C4-2B (cell line): ENCODE data around the gene EIF4E3.

Experiments
- ZFX ChIP-seq: fragments of 450-650 bp; IDR thresholded peaks from 2 replicates; pipeline ENCODE4 v1.6.1; 2017
- TF ChIP-seq, protein P1 (sequence below): fragments of 450-650 bp; conservative IDR thresholded peaks from 2 replicates; pipeline ENCODE4 v1.5.1; 2017; ENCODE audit warnings: mild to moderate bottlenecking

DNA sequence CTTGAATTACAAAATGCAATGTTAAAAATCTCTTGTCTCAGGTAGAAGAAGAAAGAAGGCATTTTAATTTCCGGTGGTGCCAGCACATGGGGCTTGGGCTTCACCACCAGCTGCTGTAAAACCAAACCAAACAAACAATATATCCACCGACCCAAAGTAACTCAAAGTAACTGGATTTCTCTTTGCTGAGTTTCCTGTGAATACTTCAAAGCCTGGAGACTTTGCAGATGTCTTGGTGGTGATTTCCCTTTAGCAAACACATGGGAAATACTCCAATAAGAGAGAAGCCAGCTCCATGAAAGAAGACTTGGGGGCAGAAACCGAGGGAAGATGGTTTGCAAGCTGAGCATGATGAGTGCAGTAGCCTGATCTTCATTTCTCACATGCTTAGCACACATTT is 62.6 kb downstream of the EIF4E3 start:
- TF ChIP-seq, protein P1, sequence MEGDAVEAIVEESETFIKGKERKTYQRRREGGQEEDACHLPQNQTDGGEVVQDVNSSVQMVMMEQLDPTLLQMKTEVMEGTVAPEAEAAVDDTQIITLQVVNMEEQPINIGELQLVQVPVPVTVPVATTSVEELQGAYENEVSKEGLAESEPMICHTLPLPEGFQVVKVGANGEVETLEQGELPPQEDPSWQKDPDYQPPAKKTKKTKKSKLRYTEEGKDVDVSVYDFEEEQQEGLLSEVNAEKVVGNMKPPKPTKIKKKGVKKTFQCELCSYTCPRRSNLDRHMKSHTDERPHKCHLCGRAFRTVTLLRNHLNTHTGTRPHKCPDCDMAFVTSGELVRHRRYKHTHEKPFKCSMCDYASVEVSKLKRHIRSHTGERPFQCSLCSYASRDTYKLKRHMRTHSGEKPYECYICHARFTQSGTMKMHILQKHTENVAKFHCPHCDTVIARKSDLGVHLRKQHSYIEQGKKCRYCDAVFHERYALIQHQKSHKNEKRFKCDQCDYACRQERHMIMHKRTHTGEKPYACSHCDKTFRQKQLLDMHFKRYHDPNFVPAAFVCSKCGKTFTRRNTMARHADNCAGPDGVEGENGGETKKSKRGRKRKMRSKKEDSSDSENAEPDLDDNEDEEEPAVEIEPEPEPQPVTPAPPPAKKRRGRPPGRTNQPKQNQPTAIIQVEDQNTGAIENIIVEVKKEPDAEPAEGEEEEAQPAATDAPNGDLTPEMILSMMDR: no peak
- TF ChIP-seq ZFX: no peak
